Gastrocnemius medialis (tissue), 4 donors: ENCODE data around the gene ATP11B. TPM values are rescaled to one million over a fixed set of nuclear protein-coding genes. Genes with fewer than 3 reads are reported as not detected.

Experiments used
- ATAC-seq, 2 donors: fragments of 150-250 bp; one replicate each; pipeline ENCODE4 v1.9.1; 2016
- DNase-seq, 2 donors: peaks; one replicate each; pipeline ENCODE4 v3.0.0-alpha.2; 2019
- H3K27ac ChIP-seq, 4 donors: fragments of 200-600 bp; sonication (generic); 1 replicate in 1 of 4; 2 replicates in 3 of 4; pipeline ENCODE4 v1.5.1; 2016 to 2018; ENCODE audit warnings: mild to moderate bottlenecking in 2 of 4, moderate library complexity in 1 of 4
- H3K27me3 ChIP-seq, 3 donors: fragments of 200-600 bp; sonication (generic) in 2 of 3; 1 replicate in 1 of 3; 2 replicates in 2 of 3; pipeline versions ENCODE4 v1.5.1 to v1.6.0; 2016 to 2019; ENCODE audit warnings: mild to moderate bottlenecking in 1 of 3, moderate library complexity in 1 of 3
- H3K36me3 ChIP-seq, 2 donors: fragments of 200-600 bp; sonication (generic) in 1 of 2; one replicate each; pipeline ENCODE4 v1.5.1; 2017 to 2018
- H3K4me1 ChIP-seq, 2 donors: fragments of 200-600 bp; sonication (generic) in 1 of 2; one replicate each; pipeline ENCODE4 v1.5.1; 2016 to 2017; ENCODE audit warnings: mild to moderate bottlenecking in 2 of 2
- H3K4me3 ChIP-seq, 4 donors: fragments of 200-600 bp; sonication (generic) in 3 of 4; 1 replicate in 1 of 4; 2 replicates in 3 of 4; pipeline ENCODE4 v1.5.1; 2016 to 2019; ENCODE audit warnings: mild to moderate bottlenecking in 2 of 4
- H3K9me3 ChIP-seq, 3 donors: fragments of 200-600 bp; sonication (generic) in 2 of 3; 1 replicate in 1 of 3; 2 replicates in 2 of 3; pipeline ENCODE4 v1.5.1; 2016 to 2019
- POLR2A ChIP-seq, 2 donors: fragments of 450-650 bp; IDR thresholded peaks; one replicate each; pipeline ENCODE4 v1.6.1; 2017; ENCODE audit warnings: antibody characterized with exemption in 2 of 2, mild to moderate bottlenecking in 2 of 2, moderate library complexity in 2 of 2
- in situ Hi-C, 4 donors: fragments of 200-750 bp; cut with MboI; loops; one replicate each; pipeline versions ENCODE4 v1.15.0 to v1.8.0; 2017; ENCODE audit warnings: low sequenced_read_pairs in 4 of 4
- intact Hi-C: fragments of 100-400 bp; cut with DNase I; formaldehyde crosslinking; loops from one replicate; pipeline ENCODE4 v1.15.1; 2023; ENCODE audit warnings: low total_unique reads
- total RNA-seq, 4 donors: library from RNA; depleted of rRNA; stranded (reverse); fragments of >200 nt; gene quantifications; one replicate each; pipeline versions ENCODE4 v1.1.0 to v1.2.3, GENCODE V29; 2016
- TF ChIP-seq, protein P1 (sequence below), 5 experiments: fragments of 450-650 bp in 3 of 5; fragments of 200-600 bp in 2 of 5; sonication (generic) in 2 of 5; IDR thresholded peaks in 4 of 5; conservative IDR thresholded peaks in 1 of 5; 1 replicate in 4 of 5; 2 replicates in 1 of 5; pipeline ENCODE4 v1.5.1; 2016 to 2019; ENCODE audit warnings: antibody characterized with exemption in 5 of 5, mild to moderate bottlenecking in 3 of 5, moderate library complexity in 3 of 5

ATP11B gene
- total RNA-seq, 4 donors from 2014 or later: 16.3 to 44.6 (median 23.4) TPM

DNA sequence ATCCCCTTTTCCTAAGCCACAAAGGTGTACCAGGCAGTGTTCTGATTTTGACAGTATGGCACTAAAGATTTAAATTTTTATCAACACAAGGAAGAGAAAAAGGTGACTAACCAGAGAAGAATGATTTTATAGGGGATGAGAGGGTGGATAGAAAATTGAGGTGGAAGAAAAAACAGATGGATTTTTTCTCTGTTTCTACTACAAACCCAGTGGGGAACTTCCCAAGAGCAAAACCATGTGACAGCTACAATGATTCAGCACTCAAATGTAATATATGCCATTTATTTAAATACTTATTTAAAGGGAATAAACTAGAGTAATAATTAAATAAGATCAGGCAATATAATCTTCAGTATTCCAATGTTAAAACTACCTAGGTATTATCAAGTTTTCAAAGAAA lies 176.0 kb downstream of the ATP11B start:
- intact Hi-C loops (no loop called here), in situ Hi-C loops (no loop called here)
- Histone ChIP-seq H3K36me3 (no peaks in the 10 kb centered on the region), H3K9me3 (no peaks in the 10 kb centered on the region), H3K4me1 (peaks cover 35 to 45% of the 10 kb centered on the region in 2 donors), H3K27ac (peak overlapping the region in 3 of 4 donors; percentile 10 to 42 (median 39)), H3K4me3 (no peak overlapping the region), H3K27me3 (no peaks in the 10 kb centered on the region)
- ATAC-seq: no peak
- no peak for TF ChIP-seq POLR2A (IDR thresholded peaks at IDR 0.05)
- TF ChIP-seq, protein P1, sequence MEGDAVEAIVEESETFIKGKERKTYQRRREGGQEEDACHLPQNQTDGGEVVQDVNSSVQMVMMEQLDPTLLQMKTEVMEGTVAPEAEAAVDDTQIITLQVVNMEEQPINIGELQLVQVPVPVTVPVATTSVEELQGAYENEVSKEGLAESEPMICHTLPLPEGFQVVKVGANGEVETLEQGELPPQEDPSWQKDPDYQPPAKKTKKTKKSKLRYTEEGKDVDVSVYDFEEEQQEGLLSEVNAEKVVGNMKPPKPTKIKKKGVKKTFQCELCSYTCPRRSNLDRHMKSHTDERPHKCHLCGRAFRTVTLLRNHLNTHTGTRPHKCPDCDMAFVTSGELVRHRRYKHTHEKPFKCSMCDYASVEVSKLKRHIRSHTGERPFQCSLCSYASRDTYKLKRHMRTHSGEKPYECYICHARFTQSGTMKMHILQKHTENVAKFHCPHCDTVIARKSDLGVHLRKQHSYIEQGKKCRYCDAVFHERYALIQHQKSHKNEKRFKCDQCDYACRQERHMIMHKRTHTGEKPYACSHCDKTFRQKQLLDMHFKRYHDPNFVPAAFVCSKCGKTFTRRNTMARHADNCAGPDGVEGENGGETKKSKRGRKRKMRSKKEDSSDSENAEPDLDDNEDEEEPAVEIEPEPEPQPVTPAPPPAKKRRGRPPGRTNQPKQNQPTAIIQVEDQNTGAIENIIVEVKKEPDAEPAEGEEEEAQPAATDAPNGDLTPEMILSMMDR (IDR thresholded peaks at IDR 0.05 in 4 of 5, conservative IDR thresholded peaks at IDR 0.05 in 1 of 5): no peak
- no peak for DNase-seq

DNA sequence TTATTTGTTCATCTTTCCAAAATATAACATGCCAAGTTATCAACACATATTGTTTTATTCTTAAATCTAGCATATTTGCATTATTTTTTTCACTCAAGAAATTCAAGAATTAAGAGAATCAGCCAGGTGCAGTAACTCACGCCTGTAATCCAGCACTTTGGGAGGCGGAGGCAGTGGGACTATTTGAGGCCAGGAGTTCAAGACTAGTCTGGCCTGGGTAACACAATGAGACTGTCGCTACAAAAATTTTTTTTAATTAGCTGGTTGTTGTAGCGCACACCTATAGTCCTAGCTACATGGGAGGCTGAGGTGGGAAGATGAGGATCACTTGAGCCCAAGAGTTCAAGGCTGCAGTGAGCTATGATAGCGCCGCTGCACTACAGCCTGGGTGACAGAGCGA lies 176.5 kb downstream of the ATP11B start:
- Histone ChIP-seq H3K36me3 (no peaks in the 10 kb centered on the region), H3K27me3 (no peaks in the 10 kb centered on the region), H3K4me3 (no peak overlapping the region), H3K27ac (peak overlapping the region in 2 of 4 donors; percentile 0 to 39), H3K4me1 (peaks cover 32 to 49% of the 10 kb centered on the region in 2 donors), H3K9me3 (no peaks in the 10 kb centered on the region)
- no peak for DNase-seq
- ATAC-seq: no peak
- intact Hi-C loops (no loop called here), in situ Hi-C loops (no loop called here)
- TF ChIP-seq, protein P1 (IDR thresholded peaks at IDR 0.05 in 4 of 5, conservative IDR thresholded peaks at IDR 0.05 in 1 of 5): no peak
- no peak for TF ChIP-seq POLR2A (IDR thresholded peaks at IDR 0.05)

DNA sequence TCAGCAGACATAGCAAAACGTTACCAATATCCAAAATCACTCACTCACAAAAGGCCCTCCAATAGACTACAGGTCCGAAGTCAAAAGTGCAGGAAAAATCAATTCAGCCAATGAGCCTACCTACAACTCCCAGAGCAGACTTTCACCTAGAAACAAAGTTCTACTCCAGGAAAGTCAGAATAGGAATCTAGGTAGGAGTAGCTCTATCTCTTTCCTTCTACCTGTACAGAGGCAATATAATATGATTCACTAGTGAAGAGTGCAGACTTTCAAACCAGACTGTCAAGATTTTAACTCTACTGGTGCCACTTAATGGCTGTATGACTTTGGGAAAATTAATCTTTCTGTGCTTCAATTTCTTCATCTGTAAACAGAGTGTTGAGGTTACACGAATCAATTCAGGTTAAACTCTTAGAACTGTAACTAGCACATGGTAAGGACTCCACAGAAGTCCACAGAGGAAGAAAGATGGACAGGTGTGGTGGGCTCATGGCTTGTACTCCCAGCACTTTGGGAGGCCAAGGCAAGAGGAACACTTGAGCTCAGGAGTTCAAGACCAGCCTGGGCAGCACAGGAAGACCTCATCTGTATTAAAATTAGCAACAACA lies 177.6 kb downstream of the ATP11B start:
- TF ChIP-seq, protein P1 (IDR thresholded peaks at IDR 0.05 in 4 of 5, conservative IDR thresholded peaks at IDR 0.05 in 1 of 5): no peak
- no peak for TF ChIP-seq POLR2A (IDR thresholded peaks at IDR 0.05)
- intact Hi-C loops (no loop called here), in situ Hi-C loops (no loop called here)
- Histone ChIP-seq H3K27me3 (no peaks in the 10 kb centered on the region), H3K27ac (peak overlapping the region in 1 of 4 donors; percentile 17), H3K4me1 (peaks cover 26 to 48% of the 10 kb centered on the region in 2 donors), H3K36me3 (no peaks in the 10 kb centered on the region), H3K9me3 (no peaks in the 10 kb centered on the region), H3K4me3 (no peak overlapping the region)
- ATAC-seq (no peak), DNase-seq (no peak)

Other genes with a start within 250 kb of the ATP11B start
- 100 to 1,000 TPM in 1 of 4 donors, 10 to 100 TPM in 3; 42.2 to 116 (median 54.4) TPM for gene DCUN1D1, start 187.0 kb downstream of the ATP11B start, total RNA-seq